Measurements from ENCODE around the gene PLXNA2.

Gene PLXNA2

GRCh38 chr1:208093754-208094719 lies 150.1 kb downstream of the PLXNA2 start:
- peak; percentile 90 for TF ChIP-seq CTCF (IDR thresholded peaks at IDR 0.05; ENCODE audit: low read depth, low read length, missing control alignments)
- no peak for DNase-seq (ENCODE audit: extremely low read depth, low read depth)
- no peak overlapping the region for H3K4me3 ChIP-seq (replicated peaks; ENCODE audit: low read depth, low read length)

DNA sequence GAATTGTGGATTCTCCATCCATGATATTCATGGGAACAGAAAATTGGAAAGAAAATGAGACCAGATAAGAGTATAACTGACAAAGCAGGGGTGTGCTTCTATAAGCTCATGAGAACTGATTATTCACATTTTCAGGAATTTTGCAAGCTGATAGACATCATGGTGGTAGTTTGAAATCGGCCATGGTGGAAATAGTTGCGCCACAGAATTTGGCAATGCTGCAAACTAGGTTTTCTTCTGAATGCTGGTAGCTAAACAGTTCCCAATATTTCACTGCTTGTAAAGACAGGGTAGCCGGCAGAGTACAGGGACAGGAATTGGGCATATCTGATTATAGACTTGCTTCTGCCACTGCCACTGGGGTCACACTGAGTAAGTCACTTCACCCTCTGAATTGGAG lies 151.1 kb downstream of the PLXNA2 start:
- TF ChIP-seq CTCF (IDR thresholded peaks at IDR 0.05; ENCODE audit: low read depth, low read length, missing control alignments), result no peak
- no peak overlapping the region for H3K4me3 ChIP-seq (replicated peaks; ENCODE audit: low read depth, low read length)
- no peak for DNase-seq (ENCODE audit: extremely low read depth, low read depth)

GRCh38 chr1:208090388-208091301 lies 153.5 kb downstream of the PLXNA2 start:
- H3K4me3 ChIP-seq (replicated peaks; ENCODE audit: low read depth, low read length), result no peak overlapping the region
- DNase-seq (ENCODE audit: extremely low read depth, low read depth), result no peak
- TF ChIP-seq CTCF (IDR thresholded peaks at IDR 0.05; ENCODE audit: low read depth, low read length, missing control alignments), result no peak

DNA sequence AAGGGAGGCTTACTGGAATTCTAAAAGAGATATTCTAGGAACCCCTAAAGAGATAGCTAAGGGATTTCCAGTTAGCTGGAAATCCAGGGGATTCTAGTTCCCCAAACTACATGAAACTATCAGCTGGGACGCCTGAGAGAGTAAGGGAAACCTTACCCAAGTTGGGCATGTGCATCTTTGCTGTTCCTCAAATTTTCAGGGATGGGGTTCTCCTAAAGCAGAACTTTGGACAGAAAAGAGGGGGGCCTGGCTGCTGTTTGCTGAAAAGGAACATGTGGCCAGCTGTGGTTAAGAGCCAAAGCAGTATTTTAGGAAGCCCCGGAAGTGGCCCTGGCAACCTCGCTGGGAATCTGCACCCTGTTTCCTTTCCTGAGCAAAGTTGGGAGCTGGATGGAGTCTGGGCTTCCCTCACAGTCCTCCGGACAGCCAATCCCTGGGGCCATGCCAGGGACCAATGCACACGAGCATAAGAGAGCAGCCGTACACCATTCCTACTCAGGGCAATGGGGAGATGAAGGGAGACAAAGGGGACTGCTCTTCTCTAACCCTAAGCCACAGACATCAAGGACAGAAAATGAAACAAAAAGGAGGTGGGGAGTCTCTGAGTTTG lies 154.3 kb downstream of the PLXNA2 start:
- TF ChIP-seq CTCF (IDR thresholded peaks at IDR 0.05; ENCODE audit: low read depth, low read length, missing control alignments), result no peak
- DNase-seq (ENCODE audit: extremely low read depth, low read depth), result no peak

DNA sequence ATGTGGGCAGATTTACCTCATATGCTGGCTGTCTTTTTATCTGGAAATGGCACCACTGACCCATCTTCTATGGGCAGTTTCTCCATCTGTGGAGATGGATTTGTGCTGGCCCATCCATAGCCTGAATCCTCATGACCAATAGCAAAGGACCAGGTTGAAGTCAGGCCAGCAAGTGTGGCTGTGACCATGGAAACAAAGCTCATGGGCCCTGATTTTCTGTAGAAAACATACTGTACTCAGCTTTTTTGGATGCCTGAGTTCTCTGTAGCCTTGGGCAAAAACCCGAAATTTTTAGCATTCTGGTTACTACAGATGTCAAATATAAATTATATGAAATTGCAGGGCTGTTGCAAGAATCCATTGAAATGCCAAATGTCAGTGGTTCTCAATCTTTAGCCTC lies 155.0 kb downstream of the PLXNA2 start:
- TF ChIP-seq CTCF (IDR thresholded peaks at IDR 0.05; ENCODE audit: low read depth, low read length, missing control alignments), result no peak
- no peak overlapping the region for H3K4me3 ChIP-seq (replicated peaks; ENCODE audit: low read depth, low read length)
- DNase-seq (ENCODE audit: extremely low read depth, low read depth), result no peak

More for the DNA sequence above, 154.3 kb downstream of the PLXNA2 start:
- no peak overlapping the region for H3K4me3 ChIP-seq (replicated peaks; ENCODE audit: low read depth, low read length)

DNA sequence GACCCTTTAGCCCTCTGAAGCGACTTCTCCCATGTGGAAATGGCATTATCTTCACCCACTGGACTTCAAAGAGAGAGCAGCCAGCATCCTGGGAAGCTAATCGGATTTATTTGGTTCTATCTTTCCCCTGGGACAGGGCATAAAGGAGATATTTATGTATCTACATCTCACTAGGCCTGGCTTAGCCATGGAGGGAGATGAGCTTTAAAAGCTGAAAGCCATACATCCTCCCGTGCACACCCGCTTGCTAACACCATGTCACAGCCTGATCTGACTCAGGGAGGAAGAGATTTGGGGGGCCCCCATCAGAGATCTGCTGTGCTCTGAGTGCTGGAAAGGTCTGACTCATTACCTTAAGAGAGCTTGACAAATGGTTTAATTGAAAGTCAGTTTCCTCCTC lies 155.9 kb downstream of the PLXNA2 start:
- no peak for TF ChIP-seq CTCF (IDR thresholded peaks at IDR 0.05; ENCODE audit: low read depth, low read length, missing control alignments)
- DNase-seq (ENCODE audit: extremely low read depth, low read depth), result no peak
- no peak overlapping the region for H3K4me3 ChIP-seq (replicated peaks; ENCODE audit: low read depth, low read length)

Measured in HFF-Myc (cell line).